Stimulated activated CD4-positive, alpha-beta T cell treated with anti-CD3 and anti-CD28 coated beads, Interleukin-15, amount 100 ng/mL, for 24 hours (primary cell): ENCODE measurements around the gene ENTPD5.
"Not testable (repeated sequence)": the region's sequence is repeated elsewhere in the genome, so short reads cannot be mapped to it uniquely, and the experiment has no call there.

Source experiments
- DNase-seq: peaks from one replicate; pipeline ENCODE4 v3.0.0-alpha.2; 2020

ENTPD5 gene

DNA sequence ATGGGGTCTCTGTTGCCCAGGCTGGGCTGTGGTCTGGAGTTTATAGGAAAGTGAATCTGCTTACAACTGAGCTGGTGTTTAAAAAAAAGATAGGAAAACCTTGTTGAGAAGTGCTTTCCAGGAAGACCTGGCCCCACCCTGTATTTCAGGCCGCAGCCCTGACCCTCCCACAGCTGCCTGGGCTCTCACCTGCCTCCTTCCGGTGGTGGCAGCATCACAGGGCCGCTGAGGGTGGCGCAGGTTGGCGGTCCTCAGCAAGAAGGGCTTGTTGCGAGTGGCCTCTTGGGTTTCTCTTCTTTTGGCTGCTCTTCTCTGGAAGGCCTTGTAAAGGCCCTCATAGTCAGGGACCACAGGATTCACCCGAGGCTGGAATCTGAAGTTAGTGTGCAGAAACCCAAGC is 76.9 kb downstream of the ENTPD5 start:
- no peak for DNase-seq

DNA sequence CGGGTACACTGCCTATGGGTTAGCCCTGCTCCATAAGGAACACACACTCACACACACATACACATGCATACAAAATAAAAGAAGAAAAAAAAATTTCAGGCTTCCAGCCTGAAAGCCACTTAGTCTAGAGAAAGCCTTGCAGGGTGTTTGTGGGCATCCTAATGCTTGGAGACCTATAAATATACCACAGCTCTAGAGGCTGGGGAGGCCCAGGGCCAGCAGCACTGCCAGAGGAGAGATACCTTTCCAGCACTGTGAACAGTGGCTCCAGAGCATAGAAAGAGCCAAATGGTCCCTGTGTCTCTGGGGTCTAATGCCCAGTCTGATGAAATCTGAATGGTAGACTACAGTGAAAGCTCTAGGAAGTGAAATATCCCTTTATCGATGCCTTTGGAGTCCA is 82.1 kb downstream of the ENTPD5 start:
- no peak for DNase-seq

DNA sequence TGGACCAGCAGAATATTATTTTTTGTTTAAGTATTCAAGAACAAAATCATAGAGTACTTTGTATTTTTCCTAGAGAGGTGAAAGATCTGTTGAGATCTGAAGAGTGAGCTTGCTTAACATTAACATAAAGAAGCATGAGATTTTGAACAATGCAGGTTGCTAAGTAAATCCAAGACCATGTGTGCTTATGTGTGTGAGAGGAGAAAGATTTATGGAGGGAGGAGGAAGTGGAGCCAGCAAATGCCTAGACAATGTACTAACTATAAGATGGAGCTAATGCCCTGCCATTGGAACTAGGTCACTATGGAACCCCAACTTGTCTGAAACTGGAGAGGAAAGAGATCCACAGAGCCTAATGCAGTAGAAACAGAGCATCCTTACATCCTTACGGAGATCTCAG is 82.5 kb downstream of the ENTPD5 start:
- DNase-seq = no peak

DNA sequence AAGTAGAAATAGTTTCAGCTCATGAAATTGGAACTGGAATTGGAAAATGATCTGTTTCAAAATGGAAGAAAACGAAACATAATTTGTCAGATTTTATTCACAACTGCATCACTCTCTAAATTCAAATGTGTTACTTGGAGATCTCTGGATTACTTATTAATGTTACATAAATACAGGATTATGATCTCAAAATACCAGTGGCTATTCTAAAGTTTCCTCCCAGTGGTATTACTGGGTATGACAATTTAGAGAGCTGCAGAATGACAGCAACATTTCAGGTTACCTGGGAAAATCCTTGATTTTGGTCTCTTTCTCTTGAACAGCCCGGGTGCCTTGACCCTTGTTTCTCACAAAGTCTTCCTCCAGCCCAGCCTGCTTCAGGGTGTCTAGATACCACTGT is 83.4 kb downstream of the ENTPD5 start:
- no peak for DNase-seq

DNA sequence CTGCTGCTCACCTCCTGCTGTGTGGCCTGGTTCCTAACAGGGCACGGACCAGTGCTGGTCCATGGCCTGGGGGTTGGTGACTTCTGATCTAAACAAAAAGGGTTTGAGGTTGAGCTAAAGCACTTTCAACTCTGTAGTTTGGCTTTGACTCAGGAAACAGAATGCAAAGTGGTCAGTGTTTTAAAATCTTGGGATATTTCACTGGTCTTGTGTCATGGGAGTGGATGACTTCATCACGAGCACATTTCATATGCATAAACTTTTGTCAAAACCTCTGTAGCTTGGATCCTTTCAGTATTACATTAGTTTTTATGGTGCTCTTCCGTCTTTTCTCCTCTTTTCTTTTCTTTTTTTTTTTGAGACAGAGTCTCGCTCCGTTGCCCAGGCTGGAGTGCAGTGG is 94.8 kb downstream of the ENTPD5 start:
- no peak for DNase-seq

DNA sequence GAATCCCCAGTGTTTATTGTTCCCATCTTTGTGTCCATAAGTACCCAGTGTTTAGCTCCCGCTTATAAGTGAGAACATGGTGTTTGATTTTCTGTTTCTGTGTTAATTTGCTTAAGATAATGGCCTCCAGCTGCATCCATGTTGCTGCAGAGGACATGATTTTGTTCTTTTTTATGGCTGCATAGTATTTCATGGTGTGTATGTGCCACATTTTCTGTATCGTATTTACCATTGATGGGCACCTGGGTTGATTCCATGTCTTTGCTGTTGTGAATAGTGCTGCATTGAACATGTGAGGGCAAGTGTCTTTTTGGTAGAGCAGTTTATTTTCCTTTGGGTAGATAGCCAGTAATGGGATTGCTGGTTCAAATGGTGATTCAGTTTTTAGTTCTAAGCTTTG is 99.6 kb downstream of the ENTPD5 start:
- not testable (repeated sequence) for DNase-seq

DNA sequence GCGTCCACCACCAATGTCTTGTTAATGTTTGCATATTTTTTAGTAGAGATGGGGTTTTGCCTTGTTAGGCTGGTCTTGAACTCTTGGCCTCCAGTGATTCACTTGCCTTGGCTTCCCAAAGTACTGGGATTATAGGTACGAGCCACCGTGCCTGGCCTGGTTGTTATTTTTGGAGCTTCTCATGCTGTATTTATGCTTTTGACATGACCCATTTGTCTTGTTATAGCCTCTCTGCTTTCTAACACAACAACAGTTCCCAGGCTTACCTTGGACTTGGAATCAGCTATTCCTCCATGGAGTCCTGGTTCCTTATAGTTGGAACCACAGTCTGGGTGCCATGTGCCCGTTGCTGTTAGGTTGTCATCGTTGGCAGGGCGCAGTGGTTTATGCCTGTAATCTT is 102.8 kb downstream of the ENTPD5 start:
- no peak for DNase-seq

DNA sequence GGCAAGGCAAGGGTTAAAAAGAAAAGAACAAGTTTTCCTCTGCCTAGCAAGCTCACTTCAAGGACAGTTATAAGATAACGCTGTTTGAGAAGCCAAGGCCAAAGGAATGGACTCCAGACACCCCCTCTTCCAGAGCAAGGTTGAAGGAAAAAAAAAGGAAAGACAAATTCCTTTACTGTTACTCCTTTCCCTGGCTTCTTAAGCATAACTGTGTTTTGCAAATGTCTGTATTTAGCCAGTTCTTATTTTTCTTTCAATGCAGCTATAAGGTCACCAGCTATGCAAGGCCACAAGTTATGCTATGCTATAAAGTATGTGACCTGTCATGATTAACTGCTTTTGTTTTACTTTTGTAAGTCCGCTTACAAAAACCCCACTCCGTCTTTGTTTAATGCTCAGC is 105.8 kb downstream of the ENTPD5 start:
- DNase-seq = no peak

DNA sequence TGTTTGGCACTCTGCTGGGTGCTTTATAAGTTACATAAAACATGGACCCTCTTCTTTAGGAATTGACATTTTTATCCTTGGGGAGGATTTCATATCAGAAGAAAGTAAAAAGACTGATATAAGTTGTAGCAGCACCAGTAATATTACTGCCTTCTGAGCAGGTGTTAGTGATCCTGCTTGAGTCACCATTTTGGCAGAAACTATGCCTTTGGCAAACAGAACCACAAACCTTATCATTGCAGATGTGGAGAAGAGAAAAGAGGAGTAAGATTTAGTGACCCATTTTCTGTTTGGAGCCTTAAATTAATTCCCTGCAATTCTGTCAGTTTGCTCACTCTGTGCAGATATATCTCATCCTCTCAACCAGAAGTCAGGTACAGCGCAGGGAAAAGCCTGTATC is 109.4 kb downstream of the ENTPD5 start:
- no peak for DNase-seq
